ENCODE measurements around the gene CCDC187.
A peak's percentile ranks its signal among the peaks of the same experiment; 100 is the strongest.

Gene CCDC187

GRCh38 chr9:136249877-136250559 is 53.9 kb downstream of the CCDC187 start:
- no peak for DNase-seq (ENCODE audit: low read depth, low spot score)
- no peak overlapping the region for H3K4me3 ChIP-seq (ENCODE audit: low read length)

- DNase-seq (ENCODE audit: low read depth, low spot score): no peak
- no peak overlapping the region for H3K4me3 ChIP-seq (ENCODE audit: low read length)
Measured at GRCh38 chr9:136248951-136249876, 54.7 kb downstream of the CCDC187 start.

DNA sequence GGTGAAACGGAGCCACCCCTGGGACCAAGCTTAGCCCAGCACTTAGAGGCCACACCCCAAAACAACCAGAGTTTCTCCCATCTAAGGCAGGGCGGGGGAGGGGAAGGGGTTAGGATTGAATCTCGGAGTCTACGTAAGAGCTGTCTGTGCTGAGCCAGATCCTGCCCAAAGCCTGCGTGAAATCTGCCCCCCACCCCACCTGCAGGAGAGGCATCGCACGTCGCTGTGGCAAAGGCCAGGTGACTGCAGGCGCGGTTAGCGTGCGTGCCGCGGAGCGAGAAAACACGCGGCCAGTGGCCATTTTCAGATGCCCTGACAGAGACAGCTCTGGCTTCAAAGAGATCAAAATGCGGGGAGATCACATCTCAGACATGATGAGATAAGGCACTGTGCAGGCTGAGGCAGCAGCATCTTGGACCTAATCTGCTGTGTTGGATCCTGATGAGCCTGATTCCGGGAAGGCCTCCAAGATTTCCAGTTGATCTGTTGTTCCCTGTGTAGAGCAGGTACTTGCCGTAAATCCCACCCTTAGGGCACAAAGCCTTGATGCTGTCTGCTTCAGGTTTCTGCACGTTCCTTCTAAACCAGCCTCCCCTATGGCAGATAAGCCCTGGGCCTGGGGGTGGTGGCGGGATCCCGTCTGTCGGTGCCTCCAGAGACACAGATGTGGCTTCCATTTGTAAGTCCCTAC is 55.8 kb downstream of the CCDC187 start:
- H3K4me3 ChIP-seq (ENCODE audit: low read length): no peak overlapping the region
- no peak for DNase-seq (ENCODE audit: low read depth, low spot score)

DNA sequence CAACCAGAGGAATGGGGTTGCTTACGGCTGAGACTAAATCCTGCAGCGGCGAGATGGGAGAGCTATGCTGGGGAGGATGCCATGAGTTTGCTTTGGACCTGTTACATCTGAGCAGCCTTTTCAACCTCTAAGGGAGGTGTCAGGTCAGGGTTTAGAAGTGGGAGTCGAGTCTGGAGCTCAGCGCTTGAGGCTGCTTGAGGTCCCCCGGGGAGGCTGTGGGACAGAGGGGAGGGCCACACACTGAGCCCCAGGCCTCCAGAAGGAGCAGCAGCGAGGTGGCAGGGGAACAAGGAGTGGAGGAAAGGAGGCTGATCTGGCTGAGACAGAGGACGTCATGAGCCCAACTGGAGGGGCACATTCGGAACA is 56.4 kb downstream of the CCDC187 start:
- no peak for DNase-seq (ENCODE audit: low read depth, low spot score)
- H3K4me3 ChIP-seq (ENCODE audit: low read length): no peak overlapping the region

- no peak overlapping the region for H3K4me3 ChIP-seq (ENCODE audit: low read length)
- DNase-seq (ENCODE audit: low read depth, low spot score): no peak
Measured at GRCh38 chr9:136246849-136247550, 56.9 kb downstream of the CCDC187 start.

GRCh38 chr9:136245219-136246150 is 58.4 kb downstream of the CCDC187 start, which contains the start of gene QSOX2:
QSOX2 (minus strand) TSS chr9:136245812; CDS start chr9:136245803, 9 bp downstream.
- peak within 1 kb of the TSS; percentile 88 for H3K4me3 ChIP-seq (ENCODE audit: low read length)
- DNase-seq (ENCODE audit: low read depth, low spot score): peak; percentile 52

DNA sequence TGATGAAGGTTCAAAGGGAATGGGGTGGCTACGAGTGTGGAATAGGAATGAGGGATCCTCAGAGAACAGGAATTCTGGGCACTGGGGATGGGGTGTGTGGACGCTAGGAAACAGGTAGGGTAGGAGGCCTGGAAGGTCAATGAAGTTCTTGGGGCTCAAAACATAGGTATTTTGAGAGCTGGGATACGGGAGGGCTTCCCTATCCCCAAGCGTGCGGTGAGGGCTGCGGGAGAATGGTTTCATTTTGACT is 59.0 kb downstream of the CCDC187 start:
- H3K4me3 ChIP-seq (ENCODE audit: low read length): peak overlapping the region; percentile 88
- no peak for DNase-seq (ENCODE audit: low read depth, low spot score)

DNA sequence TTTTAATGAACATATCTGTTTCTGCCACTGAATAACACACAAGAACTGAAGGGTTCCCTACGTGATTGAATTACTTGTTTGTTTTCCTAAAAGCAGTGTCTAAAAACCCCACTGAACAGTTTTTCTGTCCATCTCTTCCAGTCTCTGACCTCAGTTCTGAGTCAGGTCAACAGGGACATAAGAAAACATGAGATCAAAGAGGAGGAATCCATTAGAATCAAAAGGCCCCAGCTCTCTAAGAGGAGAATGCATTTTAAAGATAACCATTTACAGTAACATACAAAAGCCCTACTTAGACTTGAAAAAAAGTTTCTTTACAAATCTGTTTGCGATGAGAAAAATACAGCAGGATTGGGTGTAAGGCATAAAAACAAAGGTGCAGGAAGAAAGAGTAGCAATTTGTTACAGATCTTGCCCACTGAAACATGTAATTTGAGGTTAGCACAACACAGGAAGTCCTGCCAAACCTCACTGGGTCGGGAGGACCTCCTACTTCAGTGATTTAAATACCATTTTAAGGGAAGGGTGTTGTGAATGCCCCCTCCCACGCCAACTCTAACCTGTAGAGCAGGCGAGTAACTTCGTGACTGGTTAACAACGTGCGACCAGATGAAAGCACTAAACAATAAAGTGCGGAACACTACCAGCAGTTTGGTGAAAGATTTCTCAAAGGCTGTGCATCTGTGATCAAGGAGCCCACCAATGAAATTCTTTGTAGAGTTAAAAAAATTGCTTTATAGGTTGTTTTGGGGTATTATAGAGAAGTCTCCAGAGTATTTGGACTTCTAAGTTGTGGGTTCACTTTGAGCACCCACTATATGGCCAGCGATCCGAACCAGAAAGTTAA is 59.5 kb downstream of the CCDC187 start:
- H3K4me3 ChIP-seq (ENCODE audit: low read length): peak overlapping the region; percentile 88
- DNase-seq (ENCODE audit: low read depth, low spot score): peak; percentile 60

DNA sequence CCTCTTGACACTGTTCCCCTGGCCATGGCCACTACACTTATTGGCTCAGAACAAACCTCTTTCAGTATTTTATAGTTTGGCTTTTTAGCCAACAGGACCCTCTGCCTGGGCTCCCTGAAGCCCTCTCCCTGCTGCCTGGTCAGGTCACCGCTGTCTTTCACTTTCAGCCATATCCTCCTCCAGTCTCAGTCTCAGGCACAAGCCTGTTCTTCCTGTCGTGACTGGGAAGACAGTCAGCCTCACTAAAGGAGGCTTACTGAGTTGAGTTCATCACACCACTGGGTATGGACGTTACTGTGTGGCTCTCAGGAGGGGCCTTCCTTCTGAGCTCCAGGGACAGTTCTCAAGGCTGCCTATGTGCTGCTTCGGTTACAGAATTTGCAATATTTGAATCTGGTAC is 60.3 kb downstream of the CCDC187 start:
- no peak overlapping the region for H3K4me3 ChIP-seq (ENCODE audit: low read length)
- DNase-seq (ENCODE audit: low read depth, low spot score): no peak

- H3K4me3 ChIP-seq (ENCODE audit: low read length): no peak overlapping the region
- no peak for DNase-seq (ENCODE audit: low read depth, low spot score)
Measured at GRCh38 chr9:136242918-136243525, 60.9 kb downstream of the CCDC187 start.

DNA sequence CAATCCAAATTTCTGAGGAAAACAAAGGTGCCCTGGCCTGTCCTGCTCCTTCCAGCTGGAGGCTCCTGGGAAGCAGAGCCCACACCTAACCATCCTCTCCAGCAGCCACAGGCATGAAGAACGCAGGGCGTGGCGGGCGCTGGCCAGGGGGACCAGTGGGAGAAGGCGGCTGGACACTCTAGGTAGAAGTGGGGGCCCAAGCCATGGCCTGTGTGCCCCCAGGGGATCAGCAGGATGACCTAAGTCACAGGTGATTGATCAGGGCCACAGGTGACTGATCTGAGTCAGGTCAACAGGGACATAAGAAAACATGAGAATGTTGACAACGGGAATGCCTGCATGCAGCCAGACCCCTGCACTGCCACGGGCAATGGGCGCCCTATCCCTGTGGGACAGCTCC is 61.6 kb downstream of the CCDC187 start:
- DNase-seq (ENCODE audit: low read depth, low spot score): no peak
- no peak overlapping the region for H3K4me3 ChIP-seq (ENCODE audit: low read length)

DNA sequence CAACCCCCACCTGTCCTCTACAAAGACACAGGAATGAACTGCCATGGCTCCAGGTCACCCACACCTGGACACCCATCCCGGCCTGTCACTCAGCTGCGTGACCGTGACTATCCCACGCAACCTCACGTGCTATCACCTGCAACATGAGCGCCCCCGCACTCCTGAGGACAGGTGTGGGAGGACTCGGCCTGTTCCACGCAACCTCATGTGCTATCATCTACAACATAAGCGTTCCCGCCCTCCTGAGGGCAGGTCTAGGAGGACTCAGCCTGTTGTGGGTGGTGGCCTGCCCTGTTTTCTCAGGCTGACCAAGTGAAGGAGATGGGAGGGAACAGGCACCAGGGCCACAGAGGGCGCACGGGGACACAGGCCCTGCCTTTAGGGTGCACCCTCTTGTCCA is 62.4 kb downstream of the CCDC187 start:
- H3K4me3 ChIP-seq (ENCODE audit: low read length): no peak overlapping the region
- DNase-seq (ENCODE audit: low read depth, low spot score): no peak

- H3K4me3 ChIP-seq (ENCODE audit: low read length): no peak overlapping the region
- DNase-seq (ENCODE audit: low read depth, low spot score): no peak
Measured at GRCh38 chr9:136240941-136241340, 63.0 kb downstream of the CCDC187 start.

- no peak for DNase-seq (ENCODE audit: low read depth, low spot score)
- H3K4me3 ChIP-seq (ENCODE audit: low read length): no peak overlapping the region
Measured at GRCh38 chr9:136239983-136240330, 63.9 kb downstream of the CCDC187 start.

- no peak for DNase-seq (ENCODE audit: low read depth, low spot score)
- H3K4me3 ChIP-seq (ENCODE audit: low read length): no peak overlapping the region
Measured at GRCh38 chr9:136239135-136239982, 64.5 kb downstream of the CCDC187 start.

GRCh38 chr9:136238342-136238732 is 65.6 kb downstream of the CCDC187 start:
- DNase-seq (ENCODE audit: low read depth, low spot score): no peak

More at GRCh38 chr9:136238342-136238732, 65.6 kb downstream of the CCDC187 start:
- H3K4me3 ChIP-seq (ENCODE audit: low read length): no peak overlapping the region

Measured in Jurkat, Clone E6-1 (cell line).